Measurements from ENCODE around the gene ROBO2. TPM values are rescaled to one million over a fixed set of nuclear protein-coding genes. Genes with fewer than 3 reads are reported as not detected.
A peak's percentile ranks its signal among the peaks of the same experiment; 100 is the strongest.

The ROBO2 gene
- polyA plus RNA-seq, 1 of the 3 experiments (the other 2 are of a cell fraction) = not detected

DNA sequence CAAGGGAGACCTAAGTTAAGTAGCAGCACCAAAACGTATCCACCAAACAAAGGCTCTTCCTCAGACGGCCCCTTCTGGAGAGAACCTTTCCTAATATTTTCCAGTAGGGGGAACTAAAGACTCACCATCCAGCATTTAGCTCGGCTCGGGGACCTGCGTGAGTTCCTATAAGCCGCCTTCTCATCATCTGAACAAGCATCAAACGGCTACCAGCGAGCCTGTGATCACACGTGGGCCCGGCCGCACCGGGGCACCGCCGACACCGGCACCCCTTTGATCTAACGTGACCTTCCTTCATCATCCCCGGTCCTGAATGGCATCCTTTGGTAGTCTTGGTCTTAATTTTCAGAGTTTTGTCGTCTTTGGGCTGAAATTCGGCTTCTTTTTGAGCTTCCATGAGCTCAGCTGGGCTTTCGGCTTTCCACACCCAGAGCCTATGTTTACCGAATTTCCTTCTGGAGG lies 1.4 kb upstream of the ROBO2 start:
- H4K20me1 ChIP-seq (ENCODE audit: insufficient read depth) = no peaks in the 10 kb centered on the region
- peak; percentile 78 for DNase-seq
- ChIA-PET POLR2A (interaction anchor here (0.7 to 1.4 kb wide), 3 partner anchors 218 to 359 kb away, joined by 3 to 5 read pairs (median 3); no protein-coding TSS in a partner anchor), CTCF (interaction anchor here (0.6 to 5.0 kb wide), 39 partner anchors 8 to 1614 kb away, joined by 3 to 95 read pairs (median 4); no protein-coding TSS in a partner anchor)
- peaks cover 27% of the 10 kb centered on the region for H3K27me3 ChIP-seq (ENCODE audit: insufficient read depth)
- no peaks in the 10 kb centered on the region for H3K9me2 ChIP-seq
- H3K27ac ChIP-seq (ENCODE audit: low read depth in 2 of 2, low read length in 1 of 2) = peak overlapping the region in 1 of 2 experiments; percentile 71; a peak in 2 of 4 replicates
- no peaks in the 10 kb centered on the region for H3K79me2 ChIP-seq (ENCODE audit: insufficient read depth)
- peak overlapping the region; percentile 48 to 53 for H3K4me3 ChIP-seq (ENCODE audit: low read depth in 2 of 2, low read length in 1 of 2)
- no peaks in the 10 kb centered on the region for H3K36me3 ChIP-seq (replicated peaks in 1 of 2; ENCODE audit: control insufficient read depth in 1 of 2, insufficient read depth in 2 of 2, low read length in 1 of 2)
- no peak overlapping the region for H3K9ac ChIP-seq
- peak overlapping the region; percentile 56 for H2AFZ ChIP-seq (ENCODE audit: low read depth)
- H3K9me3 ChIP-seq = no peaks in the 10 kb centered on the region
- H3K4me1 ChIP-seq (ENCODE audit: control insufficient read depth in 1 of 2, insufficient read depth in 2 of 2, low read depth in 1 of 2, low read length in 1 of 2) = peaks cover 0 to 2% of the 10 kb centered on the region in 2 experiments; a peak in 2 of 4 replicates
- H3F3A ChIP-seq (replicated peaks; ENCODE audit: insufficient read depth) = no peaks in the 10 kb centered on the region
- peak overlapping the region; percentile 73 for H3K4me2 ChIP-seq
- WGBS (ENCODE audit: low lambda C conversion rate) = 3% methylated on average over 19 of the region's 21 CpGs
- TF ChIP-seq FOXJ3 (CRISPR knock-in tag; IDR thresholded peaks at IDR 0.05) = no peak
- no peak for TF ChIP-seq RXRA (IDR thresholded peaks at IDR 0.05; ENCODE audit: borderline replicate concordance, low read depth)
- TF ChIP-seq, protein P1, sequence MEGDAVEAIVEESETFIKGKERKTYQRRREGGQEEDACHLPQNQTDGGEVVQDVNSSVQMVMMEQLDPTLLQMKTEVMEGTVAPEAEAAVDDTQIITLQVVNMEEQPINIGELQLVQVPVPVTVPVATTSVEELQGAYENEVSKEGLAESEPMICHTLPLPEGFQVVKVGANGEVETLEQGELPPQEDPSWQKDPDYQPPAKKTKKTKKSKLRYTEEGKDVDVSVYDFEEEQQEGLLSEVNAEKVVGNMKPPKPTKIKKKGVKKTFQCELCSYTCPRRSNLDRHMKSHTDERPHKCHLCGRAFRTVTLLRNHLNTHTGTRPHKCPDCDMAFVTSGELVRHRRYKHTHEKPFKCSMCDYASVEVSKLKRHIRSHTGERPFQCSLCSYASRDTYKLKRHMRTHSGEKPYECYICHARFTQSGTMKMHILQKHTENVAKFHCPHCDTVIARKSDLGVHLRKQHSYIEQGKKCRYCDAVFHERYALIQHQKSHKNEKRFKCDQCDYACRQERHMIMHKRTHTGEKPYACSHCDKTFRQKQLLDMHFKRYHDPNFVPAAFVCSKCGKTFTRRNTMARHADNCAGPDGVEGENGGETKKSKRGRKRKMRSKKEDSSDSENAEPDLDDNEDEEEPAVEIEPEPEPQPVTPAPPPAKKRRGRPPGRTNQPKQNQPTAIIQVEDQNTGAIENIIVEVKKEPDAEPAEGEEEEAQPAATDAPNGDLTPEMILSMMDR (IDR thresholded peaks at IDR 0.05) = peak; percentile 72
- TF ChIP-seq, protein P2, sequence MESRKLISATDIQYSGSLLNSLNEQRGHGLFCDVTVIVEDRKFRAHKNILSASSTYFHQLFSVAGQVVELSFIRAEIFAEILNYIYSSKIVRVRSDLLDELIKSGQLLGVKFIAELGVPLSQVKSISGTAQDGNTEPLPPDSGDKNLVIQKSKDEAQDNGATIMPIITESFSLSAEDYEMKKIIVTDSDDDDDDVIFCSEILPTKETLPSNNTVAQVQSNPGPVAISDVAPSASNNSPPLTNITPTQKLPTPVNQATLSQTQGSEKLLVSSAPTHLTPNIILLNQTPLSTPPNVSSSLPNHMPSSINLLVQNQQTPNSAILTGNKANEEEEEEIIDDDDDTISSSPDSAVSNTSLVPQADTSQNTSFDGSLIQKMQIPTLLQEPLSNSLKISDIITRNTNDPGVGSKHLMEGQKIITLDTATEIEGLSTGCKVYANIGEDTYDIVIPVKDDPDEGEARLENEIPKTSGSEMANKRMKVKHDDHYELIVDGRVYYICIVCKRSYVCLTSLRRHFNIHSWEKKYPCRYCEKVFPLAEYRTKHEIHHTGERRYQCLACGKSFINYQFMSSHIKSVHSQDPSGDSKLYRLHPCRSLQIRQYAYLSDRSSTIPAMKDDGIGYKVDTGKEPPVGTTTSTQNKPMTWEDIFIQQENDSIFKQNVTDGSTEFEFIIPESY (IDR thresholded peaks at IDR 0.05; ENCODE audit: borderline replicate concordance, low read depth) = no peak
- TF ChIP-seq CHD2 (IDR thresholded peaks at IDR 0.05; ENCODE audit: low read length, partially characterized antibody) = peak; percentile 19
- TF ChIP-seq SMC3 (IDR thresholded peaks at IDR 0.05; ENCODE audit: low read depth, low read length) = peak; percentile 83
- peak; percentile 90 for TF ChIP-seq MXI1 (IDR thresholded peaks at IDR 0.05; ENCODE audit: low read depth, low read length)
- TF ChIP-seq, protein P3, sequence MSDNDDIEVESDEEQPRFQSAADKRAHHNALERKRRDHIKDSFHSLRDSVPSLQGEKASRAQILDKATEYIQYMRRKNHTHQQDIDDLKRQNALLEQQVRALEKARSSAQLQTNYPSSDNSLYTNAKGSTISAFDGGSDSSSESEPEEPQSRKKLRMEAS (IDR thresholded peaks at IDR 0.05; ENCODE audit: low read depth) = peak; percentile 33; the same call in 1 of the 2 replicates
- peak; percentile 94 for TF ChIP-seq RAD21 (IDR thresholded peaks at IDR 0.05; ENCODE audit: low read length)

DNA sequence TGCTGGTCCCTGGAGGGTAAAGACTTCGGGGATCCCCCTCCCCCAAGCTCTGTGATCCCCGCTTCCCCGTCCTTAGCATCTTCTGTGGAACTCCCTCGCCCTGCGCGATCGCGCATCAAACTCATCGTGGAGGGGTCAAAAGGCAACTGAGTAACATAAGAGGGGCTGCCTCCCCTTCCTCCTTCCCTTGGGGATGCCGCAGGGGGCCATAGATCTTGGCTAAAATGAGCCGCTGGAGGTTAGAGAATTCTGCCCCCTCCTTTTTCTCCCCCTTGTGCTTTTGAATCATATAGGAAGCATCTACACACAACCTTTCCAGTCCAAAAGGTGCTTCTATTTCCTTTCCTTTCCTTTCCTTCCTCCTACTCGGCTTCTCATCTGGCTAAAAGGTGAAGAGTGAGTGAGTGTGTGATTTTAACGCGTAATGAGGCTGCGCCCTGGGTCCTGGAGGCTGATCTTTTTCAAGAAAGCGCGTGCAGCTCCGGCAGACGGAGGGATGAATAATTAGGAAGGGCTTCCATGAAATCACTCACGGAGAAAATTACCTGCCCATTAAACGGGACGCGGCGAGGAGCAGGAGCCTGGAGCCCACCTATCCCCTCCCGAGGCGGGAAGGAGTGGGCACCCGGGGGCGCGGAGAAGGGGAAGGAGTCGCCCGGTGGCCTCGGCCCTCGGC lies 831 bp upstream of the ROBO2 start:
- ChIA-PET POLR2A (interaction anchor here (0.7 to 1.4 kb wide), 4 partner anchors 11 to 360 kb away, joined by 3 to 5 read pairs (median 4); no protein-coding TSS in a partner anchor), CTCF (interaction anchor here (0.6 to 5.0 kb wide), 41 partner anchors 7 to 1613 kb away, joined by 3 to 95 read pairs (median 4); no protein-coding TSS in a partner anchor)
- Histone ChIP-seq H3K27me3 (ENCODE audit: insufficient read depth) (peaks cover 27% of the 10 kb centered on the region), H4K20me1 (ENCODE audit: insufficient read depth) (no peaks in the 10 kb centered on the region), H3K9ac (no peak overlapping the region), H3K4me2 (peak overlapping the region; percentile 73), H3K9me2 (no peaks in the 10 kb centered on the region), H3K27ac (ENCODE audit: low read depth in 2 of 2, low read length in 1 of 2) (peak overlapping the region in 1 of 2 experiments; percentile 71; a peak in 2 of 4 replicates), H3K36me3 (replicated peaks in 1 of 2; ENCODE audit: control insufficient read depth in 1 of 2, insufficient read depth in 2 of 2, low read length in 1 of 2) (no peaks in the 10 kb centered on the region), H3K4me1 (ENCODE audit: control insufficient read depth in 1 of 2, insufficient read depth in 2 of 2, low read depth in 1 of 2, low read length in 1 of 2) (peaks cover 0 to 2% of the 10 kb centered on the region in 2 experiments; a peak in 2 of 4 replicates), H2AFZ (ENCODE audit: low read depth) (peak overlapping the region; percentile 56), H3K79me2 (ENCODE audit: insufficient read depth) (no peaks in the 10 kb centered on the region), H3F3A (replicated peaks; ENCODE audit: insufficient read depth) (no peaks in the 10 kb centered on the region), H3K4me3 (ENCODE audit: low read depth in 2 of 2, low read length in 1 of 2) (peak overlapping the region; percentile 48 to 53), H3K9me3 (no peaks in the 10 kb centered on the region)
- DNase-seq = no peak
- 7% methylated on average over 22 of the region's 33 CpGs for WGBS (ENCODE audit: low lambda C conversion rate)
- TF ChIP-seq GABPA (IDR thresholded peaks at IDR 0.05; ENCODE audit: low read depth) (no peak), CHD2 (IDR thresholded peaks at IDR 0.05; ENCODE audit: low read length, partially characterized antibody) (no peak), ELF1 (IDR thresholded peaks at IDR 0.05) (no peak), TCF12 (IDR thresholded peaks at IDR 0.05) (no peak), MEF2A (IDR thresholded peaks at IDR 0.05; ENCODE audit: borderline replicate concordance, low read depth) (no peak), FOXJ3 (CRISPR knock-in tag; IDR thresholded peaks at IDR 0.05) (no peak), RFX5 (IDR thresholded peaks at IDR 0.05; ENCODE audit: low read length) (no peak), NFIC (IDR thresholded peaks at IDR 0.05; ENCODE audit: borderline replicate concordance) (no peak), FOSL2 (IDR thresholded peaks at IDR 0.05; ENCODE audit: borderline replicate concordance, low read depth) (no peak), YY1 (IDR thresholded peaks at IDR 0.05; ENCODE audit: low read depth) (no peak), SIN3A (IDR thresholded peaks at IDR 0.05; ENCODE audit: borderline replicate concordance, low read depth, low read length) (no peak)
- TF ChIP-seq, protein P4, sequence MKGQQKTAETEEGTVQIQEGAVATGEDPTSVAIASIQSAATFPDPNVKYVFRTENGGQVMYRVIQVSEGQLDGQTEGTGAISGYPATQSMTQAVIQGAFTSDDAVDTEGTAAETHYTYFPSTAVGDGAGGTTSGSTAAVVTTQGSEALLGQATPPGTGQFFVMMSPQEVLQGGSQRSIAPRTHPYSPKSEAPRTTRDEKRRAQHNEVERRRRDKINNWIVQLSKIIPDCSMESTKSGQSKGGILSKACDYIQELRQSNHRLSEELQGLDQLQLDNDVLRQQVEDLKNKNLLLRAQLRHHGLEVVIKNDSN (IDR thresholded peaks at IDR 0.05; ENCODE audit: borderline replicate concordance, low read depth) = no peak
- TF ChIP-seq, protein P2 (IDR thresholded peaks at IDR 0.05; ENCODE audit: borderline replicate concordance, low read depth) = no peak

All from SK-N-SH (cell line).